Prostate gland (tissue), 2 donors: ENCODE measurements around the gene NBEAL1.

ENCODE experiments used
- CTCF ChIP-seq, 4 experiments: fragments of 200-600 bp in 2 of 4; fragments of 450-650 bp in 2 of 4; sonication (generic) in 2 of 4; IDR thresholded peaks; 1 replicate in 3 of 4; 2 replicates in 1 of 4; pipeline ENCODE4 v1.5.1; 2016 to 2019; ENCODE audit warnings: antibody characterized with exemption in 4 of 4, mild to moderate bottlenecking in 2 of 4, moderate library complexity in 2 of 4
- POLR2A ChIP-seq: fragments of 450-650 bp; IDR thresholded peaks from one replicate; pipeline ENCODE4 v1.6.1; 2016; ENCODE audit warnings: antibody characterized with exemption, mild to moderate bottlenecking

GRCh38 chr2:203071148-203071547, 56.5 kb downstream of the NBEAL1 start:
- TF ChIP-seq CTCF (IDR thresholded peaks at IDR 0.05) (no peak), POLR2A (no peak)
